Measurements from ENCODE around the gene PBX3. TPM values are rescaled to one million over a fixed set of nuclear protein-coding genes. Genes with fewer than 3 reads are reported as not detected.

The PBX3 gene
- total and polyA plus RNA-seq, 9 of the 15 experiments (the other 6 are each of a cell fraction or from before 2014, with no cell fraction given) = 0.14 to 5.8 (median 0.92) TPM

GRCh38 chr9:125990793-125991220, 243.6 kb downstream of the PBX3 start:
- no peak overlapping the region for H3K4me3 ChIP-seq
- ATAC-seq = no peak
- no peaks in the 10 kb centered on the region for H3K79me2 ChIP-seq (ENCODE audit: control insufficient read depth, insufficient read depth, low read length)
- H4K20me1 ChIP-seq (replicated peaks; ENCODE audit: control insufficient read depth, insufficient read depth, low read length) = 0 out of 2 replicates have a peak, but pooled peaks cover 3% of the 10 kb centered on the region
- WGBS (ENCODE audit: insufficient coverage, low coverage, missing lambda C conversion rate) = 0% methylated on average over 12 of the region's 12 CpGs
- no peak overlapping the region for H3K4me2 ChIP-seq (ENCODE audit: insufficient read depth, low read length)
- no peaks in the 10 kb centered on the region for H3K36me3 ChIP-seq (ENCODE audit: control insufficient read depth, insufficient read depth, low read length)
- ChIA-PET POLR2A (no interaction called here), CTCF (ENCODE audit: low intra/inter-chr PET ratio) (no interaction called here)
- no peaks in the 10 kb centered on the region for H3K9me1 ChIP-seq (ENCODE audit: control insufficient read depth, insufficient read depth, low read length)
- H2AFZ ChIP-seq (ENCODE audit: low read depth, low read length) = no peak overlapping the region
- no peak overlapping the region for H3K27ac ChIP-seq (ENCODE audit: extremely low read depth, low read depth, low read length)
- FAIRE-seq = no peak
- BruUV-seq (replicated peaks) = no TSS peak
- intact Hi-C loops (cut with micrococcal nuclease) = no loop called here
- TF ChIP-seq E2F4 (CRISPR knock-in tag; IDR thresholded peaks at IDR 0.05; ENCODE audit: low read depth) = no peak
- no peak for TF ChIP-seq SMARCA4 (IDR thresholded peaks at IDR 0.05)
- TF ChIP-seq CBX1 (IDR thresholded peaks at IDR 0.05; ENCODE audit: low read depth) = no peak
- no peak for TF ChIP-seq BRF2 (IDR thresholded peaks at IDR 0.05; ENCODE audit: borderline replicate concordance, insufficient read depth, insufficient read length)
- H3K27me3 ChIP-seq (ENCODE audit: control insufficient read depth in 2 of 2, insufficient read depth in 2 of 2, low read length in 2 of 2) = peaks cover 0 to 62% of the 10 kb centered on the region in 2 experiments; a peak in 3 of 5 replicates
- H3K9ac ChIP-seq (ENCODE audit: insufficient read depth in 1 of 2, low read depth in 2 of 2, low read length in 2 of 2) = no peak overlapping the region
- H3K4me1 ChIP-seq (replicated peaks in 1 of 2; ENCODE audit: control insufficient read depth in 2 of 2, insufficient read depth in 2 of 2, low read length in 2 of 2) = no peaks in the 10 kb centered on the region
- H3K9me3 ChIP-seq (replicated peaks; ENCODE audit: control insufficient read depth, insufficient read depth, low read depth, low read length) = no peaks in the 10 kb centered on the region
- in situ Hi-C loops (cut with MboI) = no loop called here
- no peak for DNase-seq (ENCODE audit: extremely low read depth in 1 of 4, low spot score in 3 of 4)
